ENCODE results near the gene DYNAP. TPM values are rescaled to one million over a fixed set of nuclear protein-coding genes. Genes with fewer than 3 reads are reported as not detected.

Gene DYNAP
- total RNA-seq, 1 donor from 2014 or later, result not detected

- H3K9me3 Mint-ChIP-seq (ENCODE audit: low read depth), result peaks cover 12% of the 10 kb centered on the region
- TF ChIP-seq, protein P1, sequence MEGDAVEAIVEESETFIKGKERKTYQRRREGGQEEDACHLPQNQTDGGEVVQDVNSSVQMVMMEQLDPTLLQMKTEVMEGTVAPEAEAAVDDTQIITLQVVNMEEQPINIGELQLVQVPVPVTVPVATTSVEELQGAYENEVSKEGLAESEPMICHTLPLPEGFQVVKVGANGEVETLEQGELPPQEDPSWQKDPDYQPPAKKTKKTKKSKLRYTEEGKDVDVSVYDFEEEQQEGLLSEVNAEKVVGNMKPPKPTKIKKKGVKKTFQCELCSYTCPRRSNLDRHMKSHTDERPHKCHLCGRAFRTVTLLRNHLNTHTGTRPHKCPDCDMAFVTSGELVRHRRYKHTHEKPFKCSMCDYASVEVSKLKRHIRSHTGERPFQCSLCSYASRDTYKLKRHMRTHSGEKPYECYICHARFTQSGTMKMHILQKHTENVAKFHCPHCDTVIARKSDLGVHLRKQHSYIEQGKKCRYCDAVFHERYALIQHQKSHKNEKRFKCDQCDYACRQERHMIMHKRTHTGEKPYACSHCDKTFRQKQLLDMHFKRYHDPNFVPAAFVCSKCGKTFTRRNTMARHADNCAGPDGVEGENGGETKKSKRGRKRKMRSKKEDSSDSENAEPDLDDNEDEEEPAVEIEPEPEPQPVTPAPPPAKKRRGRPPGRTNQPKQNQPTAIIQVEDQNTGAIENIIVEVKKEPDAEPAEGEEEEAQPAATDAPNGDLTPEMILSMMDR (IDR thresholded peaks at IDR 0.05; ENCODE audit: unreplicated experiment), result no peak
- no peak for DNase-seq (ENCODE audit: low spot score, unreplicated experiment)
These were observed 39.9 kb downstream of the DYNAP start for GRCh38 chr18:54630963-54631362.

GRCh38 chr18:54636217-54636616 lies 45.2 kb downstream of the DYNAP start:
- Mint-ChIP-seq H3K36me3 (ENCODE audit: insufficient read depth) (no peaks in the 10 kb centered on the region), H3K27me3 (no peaks in the 10 kb centered on the region), H3K4me1 (ENCODE audit: low read depth) (no peaks in the 10 kb centered on the region), H3K27ac (no peak overlapping the region), H3K4me3 (ENCODE audit: low read depth) (no peak overlapping the region), H3K9me3 (ENCODE audit: low read depth) (no peaks in the 10 kb centered on the region)
- TF ChIP-seq, protein P1 (IDR thresholded peaks at IDR 0.05; ENCODE audit: unreplicated experiment), result no peak
- no peak for DNase-seq (ENCODE audit: low spot score, unreplicated experiment)

More at GRCh38 chr18:54630963-54631362, 39.9 kb downstream of the DYNAP start:
- Mint-ChIP-seq H3K27ac (no peak overlapping the region), H3K36me3 (ENCODE audit: insufficient read depth) (no peaks in the 10 kb centered on the region), H3K27me3 (no peaks in the 10 kb centered on the region), H3K4me3 (ENCODE audit: low read depth) (no peak overlapping the region), H3K4me1 (ENCODE audit: low read depth) (no peaks in the 10 kb centered on the region)

DNA sequence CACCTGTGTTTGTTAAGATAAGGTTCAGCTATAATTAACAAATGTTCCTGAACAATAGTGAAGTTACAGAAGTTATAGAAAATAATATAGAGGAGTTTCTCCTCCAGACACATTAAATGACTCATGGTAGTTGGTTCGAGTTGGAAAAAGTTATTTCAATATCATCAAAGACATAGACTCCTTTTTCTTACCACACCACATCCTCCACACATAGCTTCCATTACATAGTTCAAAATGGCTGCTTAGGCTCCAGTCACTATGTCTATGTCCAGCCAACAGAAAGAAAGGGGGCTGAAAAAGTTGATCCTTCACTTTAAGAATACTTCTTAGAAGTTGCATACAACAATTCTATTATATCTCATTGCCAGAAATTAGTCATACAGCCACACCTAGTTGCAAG lies 50.7 kb downstream of the DYNAP start:
- Mint-ChIP-seq H3K4me3 (ENCODE audit: low read depth) (no peak overlapping the region), H3K4me1 (ENCODE audit: low read depth) (peaks cover 2% of the 10 kb centered on the region), H3K36me3 (ENCODE audit: insufficient read depth) (no peaks in the 10 kb centered on the region), H3K27me3 (no peaks in the 10 kb centered on the region), H3K9me3 (ENCODE audit: low read depth) (no peaks in the 10 kb centered on the region), H3K27ac (no peak overlapping the region)
- TF ChIP-seq, protein P1 (IDR thresholded peaks at IDR 0.05; ENCODE audit: unreplicated experiment), result no peak
- DNase-seq (ENCODE audit: low spot score, unreplicated experiment), result no peak

- no peak overlapping the region for H3K27ac Mint-ChIP-seq
- H3K9me3 Mint-ChIP-seq (ENCODE audit: low read depth), result no peaks in the 10 kb centered on the region
- no peak overlapping the region for H3K4me3 Mint-ChIP-seq (ENCODE audit: low read depth)
- no peak for DNase-seq (ENCODE audit: low spot score, unreplicated experiment)
- no peaks in the 10 kb centered on the region for H3K27me3 Mint-ChIP-seq
- H3K4me1 Mint-ChIP-seq (ENCODE audit: low read depth), result peaks cover 5% of the 10 kb centered on the region
- no peaks in the 10 kb centered on the region for H3K36me3 Mint-ChIP-seq (ENCODE audit: insufficient read depth)
- TF ChIP-seq, protein P1 (IDR thresholded peaks at IDR 0.05; ENCODE audit: unreplicated experiment), result peak; percentile 62
These were observed 56.1 kb downstream of the DYNAP start for GRCh38 chr18:54647176-54647575.

Other genes with a start within 250 kb of the DYNAP start
- not detected in 2 replicates for gene STARD6, start 233.4 kb upstream of the DYNAP start, total RNA-seq
- gene C18orf54, start 233.3 kb upstream of the DYNAP start, total RNA-seq, result 12.2 and 12.6 TPM in 2 replicates
- 13.4 and 15.4 TPM in 2 replicates for gene RAB27B, start 237.2 kb downstream of the DYNAP start, total RNA-seq

All from progenitor cell of endocrine pancreas (in vitro differentiated cells).